NK-92 treated with Interleukin-12 subunit alpha and Interleukin-12 subunit beta, amount 100 ng/mL, for 24 hours (cell line): ENCODE data around the gene KCNN4.
"Not testable (repeated sequence)": the region's sequence is repeated elsewhere in the genome, so short reads cannot be mapped to it uniquely, and the experiment has no call there.

Experiments used
- DNase-seq: peaks from one replicate; lab custom pipeline; 2025; lab: John Stamatoyannopoulos, UW

Gene KCNN4

DNA sequence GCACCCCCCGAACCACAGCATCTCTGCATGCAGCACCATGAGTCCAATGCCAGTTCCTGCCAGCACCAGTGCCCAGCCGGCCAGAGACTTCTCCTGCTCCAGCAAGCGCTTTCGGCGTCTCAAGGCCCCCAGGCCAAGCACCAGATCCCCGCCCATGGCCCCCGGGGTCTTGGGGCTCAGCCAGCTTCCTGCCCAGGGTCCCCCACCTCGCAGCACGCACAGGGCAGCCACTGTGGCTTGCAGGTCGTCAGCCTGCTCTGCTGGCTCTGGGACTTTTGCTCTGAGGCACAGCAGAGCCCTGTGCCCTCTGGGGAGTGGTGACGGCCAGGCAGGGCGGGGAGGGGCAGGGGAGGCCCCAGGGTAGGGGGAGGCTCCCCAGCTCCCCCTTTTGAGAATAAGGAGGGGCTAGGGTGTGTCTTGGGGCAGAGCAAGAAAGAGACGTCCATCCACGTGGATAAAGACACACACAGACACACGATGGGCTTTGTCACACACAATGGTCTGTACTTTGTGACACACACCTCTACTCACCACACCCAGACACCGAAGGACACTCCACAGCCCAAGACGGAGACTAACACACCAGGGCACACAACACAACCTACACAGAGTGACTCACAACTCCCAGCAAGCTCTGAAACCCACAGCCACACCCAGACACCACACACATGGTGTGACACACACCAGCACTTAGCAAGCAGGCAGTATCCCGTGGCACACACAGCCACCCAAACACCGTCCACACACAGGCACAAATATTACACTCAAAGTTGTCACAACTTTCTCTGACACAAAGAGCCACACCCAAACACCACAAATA is at the start of gene KCNN4:
TSS of gene KCNN4 (minus strand) at position 268 of the 820 bp plus-strand sequence. CDS start at position 156, 112 bp downstream.
- DNase-seq, result no peak

DNA sequence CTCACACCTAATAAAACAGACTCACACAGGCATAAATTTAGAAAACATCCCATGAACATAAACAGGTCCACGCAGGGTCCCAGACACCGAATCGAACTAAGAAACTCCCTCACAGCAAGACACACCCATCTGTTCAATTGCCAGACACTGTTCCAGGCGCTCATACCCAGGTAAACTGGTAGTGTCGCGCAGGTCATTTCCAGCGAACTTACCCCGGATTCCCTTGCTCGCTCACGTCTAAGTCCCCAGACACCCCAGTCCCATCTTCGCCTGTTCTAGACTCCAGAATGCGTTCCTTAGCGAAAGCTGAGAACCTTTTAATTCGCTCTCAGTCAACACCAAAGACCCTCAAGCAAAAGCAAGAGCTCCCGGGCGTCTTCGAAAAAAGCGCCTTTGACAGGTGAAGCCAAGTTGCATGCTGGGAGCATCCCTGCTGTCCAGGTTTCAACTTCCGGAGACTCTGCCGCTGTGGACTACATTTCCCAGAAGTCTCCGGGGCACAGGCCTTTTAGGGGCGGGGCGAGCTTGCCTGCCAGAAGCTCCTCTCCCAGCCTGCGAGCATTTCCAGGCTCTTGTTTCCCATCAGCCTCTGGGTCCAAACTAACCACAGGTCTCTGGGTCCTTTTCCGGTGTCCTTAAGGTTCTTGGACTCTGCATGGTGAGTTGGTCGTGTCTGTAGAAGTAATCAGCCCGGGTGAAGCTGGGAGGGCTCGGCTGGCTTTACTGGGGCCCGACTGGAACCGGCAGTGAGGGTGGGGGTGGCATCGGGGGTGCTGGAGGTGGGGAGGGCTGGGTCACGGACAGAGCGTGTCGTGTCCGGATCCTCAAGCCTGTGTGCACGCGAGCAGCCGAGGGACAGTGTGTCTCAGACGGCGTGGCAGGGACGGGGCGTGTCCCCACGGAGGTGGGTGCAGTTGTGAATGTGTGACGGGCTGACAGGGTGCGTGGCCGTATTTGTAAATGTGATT is 46.3 kb upstream of the KCNN4 start, which contains the start of gene ZNF283:
TSS of gene ZNF283 (plus strand) at position 535 of the 968 bp plus-strand sequence. CDS start 6,184 bp downstream, outside the sequence.
- DNase-seq, result no peak

GRCh38 chr19:43824572-43824971 is 43.8 kb upstream of the KCNN4 start:
- not testable (repeated sequence) for DNase-seq

DNA sequence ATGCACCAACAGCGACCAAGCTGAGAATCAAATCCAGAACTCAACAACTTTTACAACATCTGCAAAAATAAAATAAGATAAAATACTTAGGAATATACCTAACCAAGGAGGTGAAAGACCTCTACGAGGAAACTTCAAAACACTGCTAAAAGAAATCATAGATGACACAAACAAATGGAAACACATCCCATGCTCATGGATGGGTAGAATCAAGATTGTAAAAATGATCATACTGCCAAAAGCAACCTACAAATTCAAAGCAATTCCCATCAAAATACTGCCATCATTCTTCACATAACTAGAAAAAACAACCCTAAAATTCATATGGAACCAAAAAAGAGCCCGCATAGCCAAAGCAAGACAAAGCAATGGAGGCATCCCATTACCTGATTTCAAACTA is 43.1 kb upstream of the KCNN4 start:
- DNase-seq, result not testable (repeated sequence)

- DNase-seq, result no peak
Measured at GRCh38 chr19:43820884-43821215, 40.1 kb upstream of the KCNN4 start.

DNA sequence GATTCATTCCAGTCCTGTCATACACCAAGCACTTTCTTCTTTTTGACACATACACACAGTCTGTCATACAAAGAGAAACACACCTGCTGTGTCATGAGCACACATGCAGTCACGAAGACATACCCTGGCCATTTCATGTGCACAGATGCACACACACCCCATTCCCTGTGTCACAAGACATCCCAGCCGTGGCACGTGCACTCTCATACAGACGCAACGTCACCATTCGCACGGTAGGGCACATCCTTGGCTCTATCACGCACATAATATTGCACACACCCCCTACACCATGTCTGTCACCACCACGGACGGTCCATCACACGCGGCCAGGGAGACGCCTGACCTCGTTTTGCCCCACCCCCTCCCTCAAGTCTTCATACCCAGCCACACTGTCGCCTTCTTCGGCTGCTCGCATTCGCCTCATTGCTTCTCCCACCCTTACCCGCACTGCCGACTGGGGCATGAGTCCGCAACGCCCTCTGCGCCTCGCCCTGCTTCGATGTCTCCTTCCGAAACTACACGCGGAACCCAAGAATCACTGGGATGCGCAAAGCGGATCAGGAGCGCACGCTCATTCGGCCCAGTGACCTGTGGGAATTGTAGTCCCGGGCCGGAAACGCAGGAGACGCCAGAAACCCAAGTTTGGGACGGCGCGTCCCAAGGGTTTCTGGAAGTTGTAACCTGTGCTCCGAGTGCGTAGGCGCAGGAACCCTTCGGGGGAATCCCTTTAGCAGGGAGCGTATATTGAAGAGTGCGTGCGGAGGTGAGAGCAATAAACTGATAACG is 39.5 kb upstream of the KCNN4 start:
- no peak for DNase-seq

DNA sequence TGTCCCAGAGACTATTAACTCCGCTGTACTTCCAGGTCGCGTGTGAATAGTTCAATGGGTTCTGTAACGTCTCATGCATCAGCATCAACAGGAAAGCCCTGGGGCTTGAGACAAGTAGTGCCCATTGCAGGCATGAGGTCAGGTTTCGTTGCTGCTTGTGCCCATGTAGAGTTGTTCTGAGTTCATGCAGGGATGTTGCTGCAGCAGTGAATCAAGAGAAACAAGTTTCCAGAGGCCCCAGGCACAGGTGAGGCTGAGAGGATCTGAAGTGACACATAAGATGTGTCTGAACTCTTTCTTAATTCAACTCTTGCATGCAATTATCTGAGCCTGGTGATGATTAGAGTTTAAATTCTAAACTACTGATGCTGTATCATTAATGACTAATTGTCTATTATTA is 37.7 kb upstream of the KCNN4 start:
- no peak for DNase-seq

DNA sequence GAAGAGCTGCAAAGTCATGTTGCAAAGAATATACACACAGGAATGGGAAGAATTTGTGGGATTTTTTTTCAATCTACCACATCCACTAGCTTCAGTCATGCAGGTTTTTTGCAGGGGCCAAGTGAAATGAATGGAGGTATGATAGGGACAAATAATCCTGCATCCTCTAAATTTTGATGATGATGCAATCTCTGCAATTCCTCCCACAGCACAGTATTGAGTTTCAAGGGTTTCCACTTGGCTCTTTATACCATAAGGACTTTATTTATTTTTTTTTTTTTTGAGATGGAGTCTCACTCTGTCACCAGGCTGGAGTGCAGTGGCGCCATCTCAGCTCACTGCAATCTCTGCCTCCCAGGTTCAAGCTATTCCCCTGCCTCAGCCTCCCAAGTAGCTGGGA is 36.7 kb upstream of the KCNN4 start:
- not testable (repeated sequence) for DNase-seq

DNA sequence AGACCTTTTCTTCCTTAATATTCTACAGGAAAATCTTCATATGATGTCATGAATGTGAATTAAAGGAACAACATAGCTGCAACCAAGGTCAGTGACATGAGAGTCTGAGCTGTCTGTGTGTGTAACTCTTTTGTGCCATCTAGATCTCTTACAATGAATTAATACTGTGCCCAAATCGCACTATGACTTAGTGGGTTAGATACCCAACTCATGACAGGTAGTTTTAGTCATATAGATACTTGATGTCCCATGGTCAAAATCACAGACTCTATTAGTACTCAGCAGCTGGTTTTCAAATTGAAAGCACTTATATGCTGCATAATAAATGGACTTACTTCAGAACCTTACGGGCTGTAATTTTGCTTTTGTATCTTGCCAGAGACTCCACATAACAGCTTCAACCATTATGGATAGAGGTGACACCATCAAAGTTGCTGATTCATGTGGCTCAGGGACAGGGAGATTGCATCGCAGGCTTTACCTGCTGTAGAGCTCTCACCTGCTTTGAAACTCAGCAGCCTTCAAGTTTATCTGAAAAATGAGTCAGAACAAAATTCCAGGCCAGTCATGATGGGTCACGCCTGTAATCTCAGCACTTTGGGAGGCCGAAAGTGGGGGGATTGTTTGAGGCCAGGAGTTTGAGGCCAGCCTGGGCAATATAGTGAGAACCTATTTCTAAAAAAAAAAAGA is 34.0 kb upstream of the KCNN4 start:
- no peak for DNase-seq

DNA sequence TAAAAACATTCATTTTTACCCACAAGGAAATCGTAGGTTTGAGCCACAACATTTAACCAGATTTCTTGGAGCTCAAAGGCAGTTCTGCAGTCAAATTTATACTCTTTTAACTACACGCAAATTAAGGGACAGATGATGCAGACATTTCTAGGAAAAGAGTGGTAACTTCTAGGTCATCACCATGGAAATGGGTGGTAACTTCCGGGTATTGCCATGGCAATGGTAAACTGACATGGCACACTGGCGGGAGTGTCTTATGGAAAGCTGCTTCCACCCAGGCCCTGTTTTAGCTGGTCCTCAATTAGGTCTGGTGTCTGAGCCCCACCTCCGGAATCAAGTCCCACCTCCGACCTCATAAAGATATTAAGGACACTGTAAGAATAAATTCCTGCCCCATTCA is 31.9 kb upstream of the KCNN4 start:
- DNase-seq, result no peak

DNA sequence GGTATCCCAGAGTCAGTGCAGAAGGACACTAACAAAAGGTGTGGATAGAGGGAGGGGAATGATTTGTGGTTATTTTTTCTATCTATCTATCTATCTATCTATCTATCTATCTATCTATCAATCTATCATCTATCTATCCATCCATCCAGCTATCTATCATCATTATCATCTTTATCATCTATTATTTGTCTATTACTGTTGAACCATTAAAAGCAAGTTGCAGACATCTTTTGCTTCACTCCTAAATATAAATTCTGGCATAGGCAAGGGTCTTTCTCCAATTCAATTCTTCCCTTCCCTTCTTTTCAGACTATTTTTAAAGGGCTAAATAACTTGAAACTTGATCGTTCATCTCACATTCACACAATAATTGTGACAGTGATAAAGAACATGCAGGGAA is 31.5 kb upstream of the KCNN4 start:
- no peak for DNase-seq

- no peak for DNase-seq
Measured at GRCh38 chr19:43811837-43812236, 31.1 kb upstream of the KCNN4 start.

DNA sequence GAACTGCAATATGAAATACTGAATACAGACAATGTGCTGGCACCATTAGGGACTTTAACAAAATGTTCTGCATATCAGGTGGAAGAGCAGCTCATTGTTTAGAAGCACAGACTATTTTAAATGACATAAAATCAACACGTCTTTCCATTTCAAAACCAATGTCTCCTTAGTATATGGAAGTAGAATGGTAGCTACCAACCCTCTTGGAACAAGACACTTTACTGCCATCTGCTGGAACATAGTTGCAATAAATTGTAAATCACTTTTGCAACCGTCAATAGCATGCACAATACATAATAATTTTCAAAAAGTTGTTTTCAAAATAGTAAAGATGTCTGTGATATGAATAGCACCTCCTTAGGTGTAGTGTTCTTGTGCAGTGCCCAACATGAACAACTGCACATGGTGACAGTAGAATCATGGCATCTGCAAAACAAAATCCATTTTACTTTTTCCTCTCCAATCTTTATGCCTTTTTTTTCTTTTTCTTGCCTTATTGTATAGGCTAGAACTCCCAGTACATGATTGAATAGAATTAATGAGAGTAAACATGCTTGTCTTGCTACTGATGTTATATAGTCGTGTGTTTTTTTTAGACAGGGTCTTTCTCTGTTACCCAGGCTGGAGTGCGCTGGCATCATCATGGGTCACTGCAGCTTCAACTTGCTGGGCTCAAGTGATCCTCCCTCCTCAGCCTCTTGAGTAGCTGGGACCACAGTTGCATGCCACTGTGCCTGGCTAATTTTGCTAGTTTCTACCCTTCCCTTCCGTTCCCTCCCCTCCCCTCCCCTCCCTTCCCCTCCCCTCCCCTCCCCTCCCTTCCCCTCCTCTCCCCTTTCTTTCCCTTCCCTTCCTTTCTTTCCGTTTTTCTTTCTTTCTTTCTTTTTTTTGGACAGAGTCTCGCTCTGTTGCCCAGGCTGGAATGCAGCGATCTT is 29.3 kb upstream of the KCNN4 start:
- no peak for DNase-seq

DNA sequence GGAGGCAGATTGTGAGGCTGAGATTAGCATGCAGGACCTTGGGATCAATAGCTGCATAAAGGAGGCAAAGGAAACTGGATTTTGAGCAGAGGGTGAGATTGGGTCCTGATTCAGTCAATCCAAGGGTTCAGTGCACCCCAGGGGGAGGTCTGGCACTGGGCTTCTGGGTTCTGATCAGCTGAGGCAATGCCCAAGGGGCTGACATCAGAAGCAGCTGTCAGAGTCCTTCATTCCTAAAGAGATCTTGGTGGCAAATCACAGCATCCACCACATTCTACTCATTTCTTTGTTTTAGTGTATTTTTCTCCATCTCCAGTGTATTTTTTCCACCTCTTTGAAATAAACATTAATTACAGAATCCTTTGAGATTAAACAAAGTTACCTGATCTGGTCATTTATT is 26.9 kb upstream of the KCNN4 start:
- DNase-seq, result no peak

DNA sequence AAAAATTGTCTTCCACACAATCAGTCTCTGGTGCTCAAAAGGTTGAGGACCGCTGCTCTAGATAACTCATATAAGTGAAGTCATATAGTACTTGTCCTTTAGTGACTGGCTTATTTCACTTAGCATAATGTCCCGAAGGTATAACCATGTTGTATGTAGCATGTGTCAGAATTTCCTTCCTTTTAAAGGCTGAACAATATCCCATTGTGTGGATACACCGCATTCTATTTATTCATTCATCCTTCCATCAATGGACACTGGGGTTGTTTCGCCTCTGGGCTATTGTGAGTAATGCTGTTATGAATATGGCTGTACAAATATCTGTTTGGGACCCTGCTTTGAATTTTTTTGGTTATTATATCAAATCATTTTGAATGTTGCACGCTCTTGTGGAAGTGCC is 26.1 kb upstream of the KCNN4 start:
- no peak for DNase-seq

DNA sequence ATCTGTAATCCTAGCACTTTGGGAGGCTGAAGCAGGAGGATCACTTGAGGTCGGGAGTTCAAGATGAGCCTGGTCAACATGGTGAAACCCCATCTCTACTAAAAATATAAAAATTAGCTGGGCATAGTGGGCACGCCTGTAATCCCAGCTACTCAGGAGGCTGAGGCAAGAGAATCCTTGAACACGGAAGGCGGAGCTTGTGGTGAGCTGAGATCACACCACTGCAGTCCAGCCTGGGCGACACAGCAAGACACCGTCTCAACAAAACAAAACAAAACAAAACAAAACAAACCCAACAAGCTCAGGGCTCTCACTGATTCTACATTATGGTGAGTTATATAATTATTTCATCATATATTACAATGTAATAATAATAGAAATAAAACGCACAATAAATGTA is 25.6 kb upstream of the KCNN4 start:
- DNase-seq, result not testable (repeated sequence)

DNA sequence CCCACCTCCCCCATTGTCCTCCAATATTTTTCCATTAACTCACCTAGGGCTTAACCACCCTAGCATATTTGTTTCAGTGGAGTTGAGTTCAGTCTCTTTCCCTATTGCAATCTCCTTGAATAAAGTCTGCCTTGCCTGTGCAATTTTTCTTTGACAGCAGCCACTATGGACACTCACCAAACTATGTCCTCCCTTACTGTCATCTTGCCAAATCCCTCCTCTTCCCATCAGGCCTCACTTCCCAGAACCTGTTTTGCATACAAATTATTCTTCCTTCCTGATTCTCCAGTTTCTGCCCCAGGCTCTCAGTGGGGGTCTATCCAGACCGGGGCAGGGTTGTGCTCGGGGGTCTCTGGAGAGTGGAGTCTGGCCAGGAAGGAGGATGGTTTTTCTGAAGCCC is 23.7 kb upstream of the KCNN4 start:
- no peak for DNase-seq

GRCh38 chr19:43802216-43802951 is 21.6 kb upstream of the KCNN4 start, which contains the start of gene LYPD5:
TSS of gene LYPD5 (minus strand) at chr19:43802447. CDS start at chr19:43802380, 67 bp downstream.
- no peak for DNase-seq

DNA sequence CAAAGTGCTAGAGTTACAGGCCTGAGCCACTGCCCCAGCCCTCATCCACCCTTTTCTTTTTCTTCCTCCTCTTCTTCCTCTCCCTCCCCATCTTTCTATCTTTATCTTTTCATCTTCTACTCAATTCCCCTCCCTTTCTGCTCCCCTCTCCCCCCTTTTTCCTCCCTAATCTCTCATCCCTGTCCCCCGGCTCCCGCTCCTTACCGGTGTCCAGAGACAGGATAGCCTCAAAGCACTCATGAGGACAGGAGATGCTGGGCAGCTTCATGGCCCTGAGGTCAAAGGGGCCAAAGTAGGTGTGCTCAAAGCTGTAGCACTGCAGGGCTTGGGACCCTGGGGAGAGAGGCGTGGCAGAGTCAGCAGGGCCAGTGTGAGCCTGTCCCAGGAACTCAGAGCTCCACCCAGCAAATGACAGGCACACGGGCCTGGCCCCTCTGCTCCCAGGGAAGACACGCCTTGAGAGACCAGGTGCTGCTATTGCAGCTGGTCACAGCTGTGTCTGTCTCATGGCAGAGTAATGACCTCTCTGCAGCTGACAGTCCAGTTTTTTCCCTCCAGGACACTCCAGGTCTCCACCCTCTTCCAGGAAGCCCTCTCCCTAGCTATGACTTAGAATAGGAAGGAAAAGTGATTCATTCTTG is 18.8 kb upstream of the KCNN4 start:
- DNase-seq, result no peak
